Measurements from ENCODE around the gene STXBP2. TPM values are rescaled to one million over a fixed set of nuclear protein-coding genes. Genes with fewer than 3 reads are reported as not detected.

Gene STXBP2
- total and polyA plus RNA-seq, 9 of the 15 experiments (the other 6 are each of a cell fraction or from before 2014, with no cell fraction given) = 2.5 to 163 (median 71.3) TPM

GRCh38 chr19:7632340-7633203, 4.3 kb upstream of the STXBP2 start:
- FAIRE-seq = no peak
- WGBS (ENCODE audit: insufficient coverage, low coverage, missing lambda C conversion rate) = 86% methylated on average over 19 of the region's 40 CpGs
- no peak for ATAC-seq

More at GRCh38 chr19:7632340-7633203, 4.3 kb upstream of the STXBP2 start:
- no peak for DNase-seq (ENCODE audit: extremely low read depth in 1 of 4, low spot score in 3 of 4)
- H3K27ac ChIP-seq (ENCODE audit: extremely low read depth, low read depth, low read length) = no peak overlapping the region
- intact Hi-C loops (cut with micrococcal nuclease) = no loop called here
- in situ Hi-C loops (cut with MboI) = no loop called here
- no peaks in the 10 kb centered on the region for H3K9me1 ChIP-seq (ENCODE audit: control insufficient read depth, insufficient read depth, low read length)
- no peak overlapping the region for H2AFZ ChIP-seq (ENCODE audit: low read depth, low read length)
- H3K27me3 ChIP-seq (ENCODE audit: control insufficient read depth in 2 of 2, insufficient read depth in 2 of 2, low read length in 2 of 2) = no peaks in the 10 kb centered on the region
- peaks cover 21 to 38% of the 10 kb centered on the region in 2 experiments; a peak in 4 of 5 replicates for H3K4me1 ChIP-seq (replicated peaks in 1 of 2; ENCODE audit: control insufficient read depth in 2 of 2, insufficient read depth in 2 of 2, low read length in 2 of 2)
- no peaks in the 10 kb centered on the region for H4K20me1 ChIP-seq (replicated peaks; ENCODE audit: control insufficient read depth, insufficient read depth, low read length)
- H3K9ac ChIP-seq (ENCODE audit: insufficient read depth in 1 of 2, low read depth in 2 of 2, low read length in 2 of 2) = 0 out of 4 replicates have a peak overlapping the region, but pooled peaks of 1 of the 2 experiments have one; percentile 39
- H3K9me3 ChIP-seq (replicated peaks; ENCODE audit: control insufficient read depth, insufficient read depth, low read depth, low read length) = no peaks in the 10 kb centered on the region
- POLR2A ChIA-PET = interaction anchor here (0.7 kb wide), 2 partner anchors 11 to 26 kb away, joined by 3 read pairs; no protein-coding TSS in a partner anchor
- TF ChIP-seq, protein P1, sequence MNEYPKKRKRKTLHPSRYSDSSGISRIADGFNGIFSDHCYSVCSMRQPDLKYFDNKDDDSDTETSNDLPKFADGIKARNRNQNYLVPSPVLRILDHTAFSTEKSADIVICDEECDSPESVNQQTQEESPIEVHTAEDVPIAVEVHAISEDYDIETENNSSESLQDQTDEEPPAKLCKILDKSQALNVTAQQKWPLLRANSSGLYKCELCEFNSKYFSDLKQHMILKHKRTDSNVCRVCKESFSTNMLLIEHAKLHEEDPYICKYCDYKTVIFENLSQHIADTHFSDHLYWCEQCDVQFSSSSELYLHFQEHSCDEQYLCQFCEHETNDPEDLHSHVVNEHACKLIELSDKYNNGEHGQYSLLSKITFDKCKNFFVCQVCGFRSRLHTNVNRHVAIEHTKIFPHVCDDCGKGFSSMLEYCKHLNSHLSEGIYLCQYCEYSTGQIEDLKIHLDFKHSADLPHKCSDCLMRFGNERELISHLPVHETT (CRISPR knock-in tag; conservative IDR thresholded peaks at IDR 0.05 in 1 of 2, IDR thresholded peaks at IDR 0.05 in 1 of 2) = no peak
- TF ChIP-seq POLR2G (IDR thresholded peaks at IDR 0.05; ENCODE audit: low read depth, low read length) (peak; percentile 59), RBFOX2 (IDR thresholded peaks at IDR 0.05; ENCODE audit: low read depth, low read length) (peak; percentile 54; the same call in 1 of the 2 replicates)
- BruUV-seq (replicated peaks) = no TSS peak
- H3K79me2 ChIP-seq (ENCODE audit: control insufficient read depth, insufficient read depth, low read length) = peaks cover 46% of the 10 kb centered on the region
- H3K4me2 ChIP-seq (ENCODE audit: insufficient read depth, low read length) = no peak overlapping the region
- peaks cover 15% of the 10 kb centered on the region; the same call in 2 of the 3 replicates for H3K36me3 ChIP-seq (ENCODE audit: control insufficient read depth, insufficient read depth, low read length)
- CTCF ChIA-PET (ENCODE audit: low intra/inter-chr PET ratio) = no interaction called here
- no peak overlapping the region for H3K4me3 ChIP-seq
